Measurements from ENCODE around the gene KIR2DL1.

DNA sequence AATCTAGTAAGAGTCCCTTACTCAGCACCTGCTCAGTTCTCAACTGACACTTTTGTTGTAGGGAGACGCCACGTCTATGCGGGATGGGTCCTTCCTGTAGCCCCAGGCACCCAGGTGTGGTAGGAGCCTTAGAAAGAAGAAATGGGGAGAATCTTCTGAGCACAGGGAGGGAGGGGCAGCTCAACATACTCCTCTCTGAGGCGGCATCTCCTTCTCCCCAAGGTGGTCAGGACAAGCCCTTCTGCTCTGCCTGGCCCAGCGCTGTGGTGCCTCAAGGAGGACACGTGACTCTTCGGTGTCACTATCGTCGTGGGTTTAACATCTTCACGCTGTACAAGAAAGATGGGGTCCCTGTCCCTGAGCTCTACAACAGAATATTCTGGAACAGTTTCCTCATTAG lies 35.0 kb downstream of the KIR2DL1 start:
- TF ChIP-seq, protein P1, sequence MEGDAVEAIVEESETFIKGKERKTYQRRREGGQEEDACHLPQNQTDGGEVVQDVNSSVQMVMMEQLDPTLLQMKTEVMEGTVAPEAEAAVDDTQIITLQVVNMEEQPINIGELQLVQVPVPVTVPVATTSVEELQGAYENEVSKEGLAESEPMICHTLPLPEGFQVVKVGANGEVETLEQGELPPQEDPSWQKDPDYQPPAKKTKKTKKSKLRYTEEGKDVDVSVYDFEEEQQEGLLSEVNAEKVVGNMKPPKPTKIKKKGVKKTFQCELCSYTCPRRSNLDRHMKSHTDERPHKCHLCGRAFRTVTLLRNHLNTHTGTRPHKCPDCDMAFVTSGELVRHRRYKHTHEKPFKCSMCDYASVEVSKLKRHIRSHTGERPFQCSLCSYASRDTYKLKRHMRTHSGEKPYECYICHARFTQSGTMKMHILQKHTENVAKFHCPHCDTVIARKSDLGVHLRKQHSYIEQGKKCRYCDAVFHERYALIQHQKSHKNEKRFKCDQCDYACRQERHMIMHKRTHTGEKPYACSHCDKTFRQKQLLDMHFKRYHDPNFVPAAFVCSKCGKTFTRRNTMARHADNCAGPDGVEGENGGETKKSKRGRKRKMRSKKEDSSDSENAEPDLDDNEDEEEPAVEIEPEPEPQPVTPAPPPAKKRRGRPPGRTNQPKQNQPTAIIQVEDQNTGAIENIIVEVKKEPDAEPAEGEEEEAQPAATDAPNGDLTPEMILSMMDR (conservative IDR thresholded peaks at IDR 0.05; ENCODE audit: low read length) = no peak
- TF ChIP-seq EZH2phosphoT487 (IDR thresholded peaks at IDR 0.05; ENCODE audit: borderline replicate concordance, low read depth, low read length) = no peak

Data from OCI-LY7 (cell line).